ENCODE results near the gene FCGR2B.
"Not testable (repeated sequence)": the region's sequence is repeated elsewhere in the genome, so short reads cannot be mapped to it uniquely, and the experiment has no call there.

FCGR2B gene

GRCh38 chr1:161720422-161720821 lies 57.5 kb downstream of the FCGR2B start:
- Histone ChIP-seq H3K9me3 (no peaks in the 10 kb centered on the region), H3K4me3 (ENCODE audit: low read depth, low read length) (no peak overlapping the region), H3K36me3 (no peaks in the 10 kb centered on the region), H3K27me3 (peaks cover 16% of the 10 kb centered on the region), H3K4me1 (no peaks in the 10 kb centered on the region)
- TF ChIP-seq CTCF (IDR thresholded peaks at IDR 0.05; ENCODE audit: low read depth, low read length) = no peak
- DNase-seq = no peak

- no peaks in the 10 kb centered on the region for H3K9me3 ChIP-seq
- no peaks in the 10 kb centered on the region for H3K36me3 ChIP-seq
- no peak within 1 kb of the TSS for H3K4me3 ChIP-seq (ENCODE audit: low read depth, low read length)
- no peak for DNase-seq
- no peaks in the 10 kb centered on the region for H3K4me1 ChIP-seq
- H3K27me3 ChIP-seq = peaks cover 14% of the 10 kb centered on the region
- TF ChIP-seq CTCF (IDR thresholded peaks at IDR 0.05; ENCODE audit: low read depth, low read length) = no peak
Measured at GRCh38 chr1:161720956-161721737, 58.2 kb downstream of the FCGR2B start, which contains the start of gene FCRLB. Gene FCRLB (plus strand): TSS chr1:161721544. CDS start chr1:161722673, 1,129 bp downstream.

GRCh38 chr1:161721738-161722343 lies 58.9 kb downstream of the FCGR2B start:
- Histone ChIP-seq H3K36me3 (no peaks in the 10 kb centered on the region), H3K4me1 (no peaks in the 10 kb centered on the region), H3K9me3 (no peaks in the 10 kb centered on the region), H3K4me3 (ENCODE audit: low read depth, low read length) (no peak overlapping the region), H3K27me3 (peaks cover 14% of the 10 kb centered on the region)
- DNase-seq = no peak
- no peak for TF ChIP-seq CTCF (IDR thresholded peaks at IDR 0.05; ENCODE audit: low read depth, low read length)

- H3K4me1 ChIP-seq = no peaks in the 10 kb centered on the region
- no peak overlapping the region for H3K4me3 ChIP-seq (ENCODE audit: low read depth, low read length)
- H3K9me3 ChIP-seq = no peaks in the 10 kb centered on the region
- no peak for TF ChIP-seq CTCF (IDR thresholded peaks at IDR 0.05; ENCODE audit: low read depth, low read length)
- peaks cover 14% of the 10 kb centered on the region for H3K27me3 ChIP-seq
- no peak for DNase-seq
- H3K36me3 ChIP-seq = no peaks in the 10 kb centered on the region
Measured at GRCh38 chr1:161722406-161722805, 59.5 kb downstream of the FCGR2B start.

GRCh38 chr1:161723459-161724141 lies 60.7 kb downstream of the FCGR2B start:
- H3K4me3 ChIP-seq (ENCODE audit: low read depth, low read length) = no peak overlapping the region
- no peak for DNase-seq
- TF ChIP-seq CTCF (IDR thresholded peaks at IDR 0.05; ENCODE audit: low read depth, low read length) = no peak
- peaks cover 14% of the 10 kb centered on the region for H3K27me3 ChIP-seq
- no peaks in the 10 kb centered on the region for H3K36me3 ChIP-seq
- H3K9me3 ChIP-seq = no peaks in the 10 kb centered on the region
- H3K4me1 ChIP-seq = no peaks in the 10 kb centered on the region

GRCh38 chr1:161725258-161725907 lies 62.4 kb downstream of the FCGR2B start:
- not testable (repeated sequence) for H3K9me3 ChIP-seq, DNase-seq, H3K36me3 ChIP-seq, H3K4me1 ChIP-seq
- H3K27me3 ChIP-seq = peaks cover 14% of the 10 kb centered on the region
- peak overlapping the region; percentile 84 for H3K4me3 ChIP-seq (ENCODE audit: low read depth, low read length)

Measured in BE2C (cell line).